ENCODE measurements around the gene AQP12B.
"Not testable (repeated sequence)": the region's sequence is repeated elsewhere in the genome, so short reads cannot be mapped to it uniquely, and the experiment has no call there.

DNA sequence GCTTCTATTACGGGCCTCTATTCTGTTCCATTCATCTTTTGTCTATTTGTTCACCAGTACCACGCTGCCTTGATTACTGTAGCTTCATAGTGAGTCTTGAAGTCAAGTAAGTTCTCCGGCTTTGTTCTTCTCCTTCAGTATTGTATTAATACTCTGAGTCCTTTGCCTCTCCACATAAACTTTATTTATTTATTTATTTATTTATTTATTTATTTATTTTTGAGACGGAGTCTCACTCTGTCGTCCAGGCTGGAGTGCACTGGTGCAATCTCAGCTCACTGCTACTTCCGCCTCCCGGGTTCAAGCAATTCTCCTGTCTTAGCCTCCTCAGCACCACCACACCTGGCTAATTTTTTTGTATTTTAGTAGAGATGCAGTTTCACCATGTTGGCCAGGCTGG, 22.8 kb downstream of the AQP12B start:
- TF ChIP-seq TCF4 (CRISPR knock-in tag; IDR thresholded peaks at IDR 0.05; ENCODE audit: borderline replicate concordance); ARNTL (CRISPR knock-in tag; IDR thresholded peaks at IDR 0.05; ENCODE audit: borderline replicate concordance, low read depth); PPARA (CRISPR knock-in tag; IDR thresholded peaks at IDR 0.05; ENCODE audit: borderline replicate concordance); ZC3H10 (CRISPR knock-in tag; IDR thresholded peaks at IDR 0.05); CSDC2 (CRISPR knock-in tag; IDR thresholded peaks at IDR 0.05); ZNF8 (CRISPR knock-in tag; IDR thresholded peaks at IDR 0.05); ZFP30 (CRISPR knock-in tag; IDR thresholded peaks at IDR 0.05); SNAI2 (CRISPR knock-in tag; IDR thresholded peaks at IDR 0.05): not testable (repeated sequence)
- TF ChIP-seq, protein P1, sequence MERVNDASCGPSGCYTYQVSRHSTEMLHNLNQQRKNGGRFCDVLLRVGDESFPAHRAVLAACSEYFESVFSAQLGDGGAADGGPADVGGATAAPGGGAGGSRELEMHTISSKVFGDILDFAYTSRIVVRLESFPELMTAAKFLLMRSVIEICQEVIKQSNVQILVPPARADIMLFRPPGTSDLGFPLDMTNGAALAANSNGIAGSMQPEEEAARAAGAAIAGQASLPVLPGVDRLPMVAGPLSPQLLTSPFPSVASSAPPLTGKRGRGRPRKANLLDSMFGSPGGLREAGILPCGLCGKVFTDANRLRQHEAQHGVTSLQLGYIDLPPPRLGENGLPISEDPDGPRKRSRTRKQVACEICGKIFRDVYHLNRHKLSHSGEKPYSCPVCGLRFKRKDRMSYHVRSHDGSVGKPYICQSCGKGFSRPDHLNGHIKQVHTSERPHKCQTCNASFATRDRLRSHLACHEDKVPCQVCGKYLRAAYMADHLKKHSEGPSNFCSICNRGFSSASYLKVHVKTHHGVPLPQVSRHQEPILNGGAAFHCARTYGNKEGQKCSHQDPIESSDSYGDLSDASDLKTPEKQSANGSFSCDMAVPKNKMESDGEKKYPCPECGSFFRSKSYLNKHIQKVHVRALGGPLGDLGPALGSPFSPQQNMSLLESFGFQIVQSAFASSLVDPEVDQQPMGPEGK (CRISPR knock-in tag; IDR thresholded peaks at IDR 0.05; ENCODE audit: borderline replicate concordance), result not testable (repeated sequence)
- TF ChIP-seq, protein P2, sequence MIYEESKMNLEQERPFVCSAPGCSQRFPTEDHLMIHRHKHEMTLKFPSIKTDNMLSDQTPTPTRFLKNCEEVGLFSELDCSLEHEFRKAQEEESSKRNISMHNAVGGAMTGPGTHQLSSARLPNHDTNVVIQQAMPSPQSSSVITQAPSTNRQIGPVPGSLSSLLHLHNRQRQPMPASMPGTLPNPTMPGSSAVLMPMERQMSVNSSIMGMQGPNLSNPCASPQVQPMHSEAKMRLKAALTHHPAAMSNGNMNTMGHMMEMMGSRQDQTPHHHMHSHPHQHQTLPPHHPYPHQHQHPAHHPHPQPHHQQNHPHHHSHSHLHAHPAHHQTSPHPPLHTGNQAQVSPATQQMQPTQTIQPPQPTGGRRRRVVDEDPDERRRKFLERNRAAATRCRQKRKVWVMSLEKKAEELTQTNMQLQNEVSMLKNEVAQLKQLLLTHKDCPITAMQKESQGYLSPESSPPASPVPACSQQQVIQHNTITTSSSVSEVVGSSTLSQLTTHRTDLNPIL (CRISPR knock-in tag; IDR thresholded peaks at IDR 0.05; ENCODE audit: low read depth), result not testable (repeated sequence)

Measured in SK-N-SH treated with all-trans-retinoic acid at 6 μM for 48 hours (cell line).